Erythroblast (primary cell): Measurements from ENCODE around the gene HAGH.
"Not testable (repeated sequence)": the region's sequence is repeated elsewhere in the genome, so short reads cannot be mapped to it uniquely, and the experiment has no call there.

Experiments used
- GATA1 ChIP-seq: IDR thresholded peaks from 2 replicates; pipeline ENCODE4 v1.6.1; 2011; ENCODE audit warnings: low read depth, mild to moderate bottlenecking, control low read depth, low read length, moderate library complexity
- POLR2A ChIP-seq: IDR thresholded peaks from 2 replicates; pipeline ENCODE4 v1.6.1; 2011; ENCODE audit warnings: mild to moderate bottlenecking, low read length

GRCh38 chr16:1876066-1876465 is 49.4 kb upstream of the HAGH start:
- not testable (repeated sequence) for TF ChIP-seq POLR2A, GATA1
